IPS-18a (cell line): ENCODE results near the gene GALNS.
"Not testable (repeated sequence)": the region's sequence is repeated elsewhere in the genome, so short reads cannot be mapped to it uniquely, and the experiment has no call there.

Source experiments
- H3K27ac ChIP-seq: one replicate; pipeline ENCODE4 v1.5.1; 2013; ENCODE audit warnings: low read length
- H3K27me3 ChIP-seq: one replicate; pipeline ENCODE4 v1.6.1; 2013; ENCODE audit warnings: mild to moderate bottlenecking, low read length; ENCODE audit not compliant: control insufficient read depth, insufficient read depth
- H3K36me3 ChIP-seq: one replicate; pipeline ENCODE4 v1.6.1; 2013; ENCODE audit warnings: low read depth, low read length; ENCODE audit not compliant: control insufficient read depth
- H3K4me1 ChIP-seq: one replicate; pipeline ENCODE4 v1.6.1; 2013; ENCODE audit warnings: low read depth, low read length; ENCODE audit not compliant: control insufficient read depth
- H3K4me3 ChIP-seq: one replicate; pipeline ENCODE4 v1.5.1; 2013; ENCODE audit warnings: low read length
- H3K9ac ChIP-seq: one replicate; pipeline ENCODE4 v1.6.1; 2013; ENCODE audit warnings: mild to moderate bottlenecking, low read length, moderate library complexity
- H3K9me3 ChIP-seq: one replicate; pipeline ENCODE4 v1.6.1; 2013; ENCODE audit warnings: low read depth, low read length; ENCODE audit not compliant: control insufficient read depth

Gene GALNS

GRCh38 chr16:88799569-88800276, 57.0 kb downstream of the GALNS start:
- Histone ChIP-seq H3K27me3 (no peaks in the 10 kb centered on the region), H3K4me1 (peaks cover 2% of the 10 kb centered on the region), H3K36me3 (no peaks in the 10 kb centered on the region), H3K9me3 (no peaks in the 10 kb centered on the region), H3K9ac (no peak overlapping the region), H3K27ac (no peak overlapping the region), H3K4me3 (no peak overlapping the region)

- H3K36me3 ChIP-seq, result no peaks in the 10 kb centered on the region
- H3K4me1 ChIP-seq, result no peaks in the 10 kb centered on the region
- no peak overlapping the region for H3K4me3 ChIP-seq
- no peaks in the 10 kb centered on the region for H3K27me3 ChIP-seq
- no peaks in the 10 kb centered on the region for H3K9me3 ChIP-seq
- H3K9ac ChIP-seq, result no peak overlapping the region
- H3K27ac ChIP-seq, result no peak overlapping the region
Measured at GRCh38 chr16:88798772-88799455, 57.8 kb downstream of the GALNS start.

GRCh38 chr16:88798073-88798472, 58.7 kb downstream of the GALNS start:
- no peak overlapping the region for H3K9ac ChIP-seq
- no peak overlapping the region for H3K4me3 ChIP-seq
- H3K9me3 ChIP-seq, result no peaks in the 10 kb centered on the region
- no peaks in the 10 kb centered on the region for H3K36me3 ChIP-seq
- no peaks in the 10 kb centered on the region for H3K27me3 ChIP-seq
- no peaks in the 10 kb centered on the region for H3K4me1 ChIP-seq
- no peak overlapping the region for H3K27ac ChIP-seq

GRCh38 chr16:88796278-88796677, 60.5 kb downstream of the GALNS start:
- Histone ChIP-seq H3K27me3 (no peaks in the 10 kb centered on the region), H3K4me1 (no peaks in the 10 kb centered on the region), H3K36me3 (no peaks in the 10 kb centered on the region), H3K9me3 (no peaks in the 10 kb centered on the region), H3K4me3 (no peak overlapping the region), H3K9ac (no peak overlapping the region), H3K27ac (no peak overlapping the region)

- no peaks in the 10 kb centered on the region for H3K9me3 ChIP-seq
- no peaks in the 10 kb centered on the region for H3K27me3 ChIP-seq
- H3K9ac ChIP-seq, result no peak overlapping the region
- H3K36me3 ChIP-seq, result no peaks in the 10 kb centered on the region
- no peak overlapping the region for H3K27ac ChIP-seq
- H3K4me3 ChIP-seq, result no peak overlapping the region
- H3K4me1 ChIP-seq, result peaks cover 9% of the 10 kb centered on the region
Measured at GRCh38 chr16:88793251-88793954, 63.3 kb downstream of the GALNS start.

- no peaks in the 10 kb centered on the region for H3K9me3 ChIP-seq
- H3K36me3 ChIP-seq, result no peaks in the 10 kb centered on the region
- H3K27me3 ChIP-seq, result no peaks in the 10 kb centered on the region
- no peak overlapping the region for H3K4me3 ChIP-seq
- H3K27ac ChIP-seq, result no peak overlapping the region
- H3K4me1 ChIP-seq, result peaks cover 9% of the 10 kb centered on the region
- no peak overlapping the region for H3K9ac ChIP-seq
Measured at GRCh38 chr16:88792668-88793250, 64.0 kb downstream of the GALNS start.

GRCh38 chr16:88792078-88792550, 64.6 kb downstream of the GALNS start:
- Histone ChIP-seq H3K27me3 (no peaks in the 10 kb centered on the region), H3K36me3 (no peaks in the 10 kb centered on the region), H3K9ac (no peak overlapping the region), H3K4me1 (peaks cover 9% of the 10 kb centered on the region), H3K4me3 (no peak overlapping the region), H3K27ac (no peak overlapping the region), H3K9me3 (no peaks in the 10 kb centered on the region)

- H3K4me3 ChIP-seq, result no peak overlapping the region
- no peak overlapping the region for H3K27ac ChIP-seq
- H3K4me1 ChIP-seq, result peaks cover 9% of the 10 kb centered on the region
- H3K36me3 ChIP-seq, result no peaks in the 10 kb centered on the region
- no peaks in the 10 kb centered on the region for H3K9me3 ChIP-seq
- H3K27me3 ChIP-seq, result no peaks in the 10 kb centered on the region
- H3K9ac ChIP-seq, result no peak overlapping the region
Measured at GRCh38 chr16:88790312-88791211, 66.2 kb downstream of the GALNS start.

- Histone ChIP-seq H3K4me1 (peaks cover 9% of the 10 kb centered on the region), H3K9ac (no peak overlapping the region), H3K36me3 (no peaks in the 10 kb centered on the region)
Measured at GRCh38 chr16:88789594-88789993, 67.2 kb downstream of the GALNS start.

GRCh38 chr16:88788749-88789148, 68.0 kb downstream of the GALNS start:
- H3K27me3 ChIP-seq, H3K9ac ChIP-seq, H3K27ac ChIP-seq, H3K4me3 ChIP-seq, H3K9me3 ChIP-seq, H3K36me3 ChIP-seq: not testable (repeated sequence)
- H3K4me1 ChIP-seq, result peaks cover 10% of the 10 kb centered on the region

More at GRCh38 chr16:88789594-88789993, 67.2 kb downstream of the GALNS start:
- no peak overlapping the region for H3K27ac ChIP-seq
- H3K4me3 ChIP-seq, result no peak overlapping the region
- no peaks in the 10 kb centered on the region for H3K27me3 ChIP-seq
- no peaks in the 10 kb centered on the region for H3K9me3 ChIP-seq
